ENCODE data around the gene BNIP3. TPM values are rescaled to one million over a fixed set of nuclear protein-coding genes. Genes with fewer than 3 reads are reported as not detected.

Gene BNIP3
- total RNA-seq, 1 donor from 2014 or later = 84.0 TPM

GRCh38 chr10:131971591-131971990, 10.1 kb downstream of the BNIP3 start:
- Histone ChIP-seq H3K27me3 (ENCODE audit: control insufficient read depth, insufficient read depth, low read length) (no peaks in the 10 kb centered on the region), H3K36me3 (ENCODE audit: control insufficient read depth, insufficient read depth, low read length) (peaks cover 37% of the 10 kb centered on the region), H3K4me3 (ENCODE audit: low read depth, low read length) (no peak overlapping the region)
- no peak for FAIRE-seq
- no peak for DNase-seq (ENCODE audit: low read depth)
- TF ChIP-seq CTCF (IDR thresholded peaks at IDR 0.05; ENCODE audit: insufficient read depth, low read length, severe bottlenecking) = no peak

DNA sequence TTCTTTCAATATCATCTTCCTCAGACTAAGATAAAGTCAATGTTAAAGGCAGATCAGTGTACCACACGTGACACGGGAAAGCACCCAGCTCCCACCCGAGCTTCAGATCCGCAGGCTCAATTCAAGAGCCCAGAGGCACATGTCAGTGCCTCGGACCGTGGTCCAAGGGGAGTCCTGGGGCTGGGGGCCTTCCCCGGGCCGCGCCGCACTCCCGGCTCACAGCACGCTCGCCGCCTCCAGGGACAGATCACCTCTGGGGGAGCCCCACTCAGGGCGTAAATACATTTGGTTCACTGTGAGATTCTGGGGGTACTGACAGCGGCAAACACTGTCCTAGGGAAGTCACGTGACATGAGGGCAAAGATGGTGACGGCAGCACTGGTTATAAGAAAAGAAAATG, 10.8 kb downstream of the BNIP3 start:
- FAIRE-seq (no peak), DNase-seq (ENCODE audit: low read depth) (no peak)
- no peaks in the 10 kb centered on the region for H3K27me3 ChIP-seq (ENCODE audit: control insufficient read depth, insufficient read depth, low read length)
- no peak overlapping the region for H3K4me3 ChIP-seq (ENCODE audit: low read depth, low read length)
- peaks cover 38% of the 10 kb centered on the region for H3K36me3 ChIP-seq (ENCODE audit: control insufficient read depth, insufficient read depth, low read length)
- TF ChIP-seq CTCF (IDR thresholded peaks at IDR 0.05; ENCODE audit: insufficient read depth, low read length, severe bottlenecking) = no peak

GRCh38 chr10:131968949-131969348, 12.8 kb downstream of the BNIP3 start:
- DNase-seq (ENCODE audit: low read depth) (no peak), FAIRE-seq (no peak)
- Histone ChIP-seq H3K27me3 (ENCODE audit: control insufficient read depth, insufficient read depth, low read length) (no peaks in the 10 kb centered on the region), H3K36me3 (ENCODE audit: control insufficient read depth, insufficient read depth, low read length) (peaks cover 36% of the 10 kb centered on the region), H3K4me3 (ENCODE audit: low read depth, low read length) (no peak overlapping the region)
- TF ChIP-seq CTCF (IDR thresholded peaks at IDR 0.05; ENCODE audit: insufficient read depth, low read length, severe bottlenecking) = no peak

GRCh38 chr10:131964298-131964697, 17.4 kb downstream of the BNIP3 start:
- FAIRE-seq = no peak
- Histone ChIP-seq H3K27me3 (ENCODE audit: control insufficient read depth, insufficient read depth, low read length) (no peaks in the 10 kb centered on the region), H3K36me3 (ENCODE audit: control insufficient read depth, insufficient read depth, low read length) (peaks cover 8% of the 10 kb centered on the region), H3K4me3 (ENCODE audit: low read depth, low read length) (no peak overlapping the region)
- no peak for DNase-seq (ENCODE audit: low read depth)
- no peak for TF ChIP-seq CTCF (IDR thresholded peaks at IDR 0.05; ENCODE audit: insufficient read depth, low read length, severe bottlenecking)

DNA sequence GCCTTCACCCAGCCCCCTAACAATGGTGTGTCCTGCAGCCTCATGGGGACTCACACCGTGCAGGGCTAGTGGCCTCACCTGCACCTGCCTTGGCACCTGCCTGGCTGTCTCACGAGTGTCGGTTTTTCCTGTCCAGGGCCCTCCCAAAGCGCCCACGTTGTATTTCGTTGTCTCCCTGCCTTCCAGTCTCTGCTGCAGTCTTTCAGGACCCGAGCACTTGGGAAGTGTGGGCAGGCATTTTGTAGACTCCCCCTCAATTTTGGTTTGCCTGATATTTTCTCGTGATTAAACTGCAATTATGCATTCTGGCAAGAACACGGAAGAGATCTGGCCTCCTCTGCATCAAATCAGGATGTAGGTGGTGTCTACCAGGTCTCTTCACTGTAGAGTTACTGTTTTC, 17.9 kb downstream of the BNIP3 start:
- DNase-seq (ENCODE audit: low read depth) (no peak), FAIRE-seq (no peak)
- no peak for TF ChIP-seq CTCF (IDR thresholded peaks at IDR 0.05; ENCODE audit: insufficient read depth, low read length, severe bottlenecking)
- H3K36me3 ChIP-seq (ENCODE audit: control insufficient read depth, insufficient read depth, low read length) = peaks cover 4% of the 10 kb centered on the region
- H3K27me3 ChIP-seq (ENCODE audit: control insufficient read depth, insufficient read depth, low read length) = no peaks in the 10 kb centered on the region
- no peak overlapping the region for H3K4me3 ChIP-seq (ENCODE audit: low read depth, low read length)

GRCh38 chr10:131963350-131963749, 18.4 kb downstream of the BNIP3 start:
- no peak for TF ChIP-seq CTCF (IDR thresholded peaks at IDR 0.05; ENCODE audit: insufficient read depth, low read length, severe bottlenecking)

More at GRCh38 chr10:131963350-131963749, 18.4 kb downstream of the BNIP3 start:
- H3K27me3 ChIP-seq (ENCODE audit: control insufficient read depth, insufficient read depth, low read length) = no peaks in the 10 kb centered on the region
- H3K36me3 ChIP-seq (ENCODE audit: control insufficient read depth, insufficient read depth, low read length) = peaks cover 3% of the 10 kb centered on the region
- DNase-seq (ENCODE audit: low read depth) = no peak
- no peak for FAIRE-seq
- no peak overlapping the region for H3K4me3 ChIP-seq (ENCODE audit: low read depth, low read length)

All from bronchial epithelial cell (primary cell).